Naive thymus-derived CD4-positive, alpha-beta T cell (primary cell): Measurements from ENCODE around the gene GHRHR. TPM values are rescaled to one million over a fixed set of nuclear protein-coding genes. Genes with fewer than 3 reads are reported as not detected.

Source experiments
- ATAC-seq: fragments of 150-1000 bp; cut with Tn5 transposase; 2 replicates; pipeline ENCODE4 v1.10.0; 2021; ENCODE audit warnings: mild to moderate bottlenecking, moderate library complexity
- CTCF ChIA-PET: fragments of 350-600 bp; sonication (Branson Sonifier 250); formaldehyde crosslinking; loops from one replicate; lab custom pipeline; 2021; ENCODE audit warnings: antibody characterized with exemption; lab: Charles Lee
- POLR2A ChIA-PET: fragments of 350-600 bp; sonication (Branson Sonifier 250); formaldehyde crosslinking; loops from one replicate; lab custom pipeline; 2021; ENCODE audit warnings: antibody characterized with exemption, inconsistent platforms; lab: Charles Lee
- DNase-seq, 9 donors: peaks; one replicate each; pipeline versions ENCODE4 v3.0.0 to v3.0.0-alpha.2; 2020 to 2022; ENCODE audit warnings: mixed read lengths in 1 of 9
- H3K27ac ChIP-seq: one replicate; pipeline ENCODE4 v1.7.0; 2013; ENCODE audit warnings: mild to moderate bottlenecking, low read depth, low read length, moderate library complexity
- H3K27me3 ChIP-seq, 2 donors: one replicate each; pipeline ENCODE4 v1.7.0; 2013; ENCODE audit warnings: low read length in 2 of 2, mild to moderate bottlenecking in 2 of 2, moderate library complexity in 2 of 2; ENCODE audit not compliant: control insufficient read depth in 2 of 2, insufficient read depth in 2 of 2
- H3K36me3 ChIP-seq, 3 experiments: 1 replicate in 2 of 3; 2 replicates in 1 of 3; pipeline ENCODE4 v1.7.0; 2013; ENCODE audit warnings: low read length in 3 of 3, mild to moderate bottlenecking in 3 of 3, moderate library complexity in 1 of 3; ENCODE audit not compliant: insufficient read depth in 3 of 3, control insufficient read depth in 2 of 3
- H3K4me1 ChIP-seq, 2 donors: one replicate each; pipeline ENCODE4 v1.7.0; 2013; ENCODE audit warnings: low read length in 2 of 2, mild to moderate bottlenecking in 2 of 2, moderate library complexity in 1 of 2; ENCODE audit not compliant: control insufficient read depth in 2 of 2, insufficient read depth in 2 of 2
- H3K4me3 ChIP-seq: 2 replicates; pipeline ENCODE4 v1.7.0; 2013; ENCODE audit warnings: mild to moderate bottlenecking, low read length
- H3K9me3 ChIP-seq, 3 experiments: 1 replicate in 2 of 3; 2 replicates in 1 of 3; pipeline ENCODE4 v1.7.0; 2013; ENCODE audit warnings: low read length in 3 of 3; ENCODE audit not compliant: control insufficient read depth in 2 of 3
- H3K27ac Mint-ChIP-seq, 9 donors: one replicate each; pipeline ENCODE4 v1.8.0; 2020 to 2022; ENCODE audit warnings: mixed read lengths in 9 of 9, mild to moderate bottlenecking in 8 of 9, moderate library complexity in 5 of 9, inconsistent platforms in 2 of 9
- H3K27me3 Mint-ChIP-seq, 5 donors: one replicate each; pipeline ENCODE4 v1.8.0; 2021 to 2022; ENCODE audit warnings: mixed read lengths in 5 of 5, mild to moderate bottlenecking in 1 of 5
- H3K36me3 Mint-ChIP-seq, 5 donors: one replicate each; pipeline ENCODE4 v1.8.0; 2020 to 2022; ENCODE audit warnings: mixed read lengths in 5 of 5, mild to moderate bottlenecking in 3 of 5, inconsistent platforms in 1 of 5
- H3K4me1 Mint-ChIP-seq, 7 donors: one replicate each; pipeline ENCODE4 v1.8.0; 2020 to 2022; ENCODE audit warnings: mixed read lengths in 7 of 7, mild to moderate bottlenecking in 3 of 7, inconsistent platforms in 1 of 7
- H3K4me3 Mint-ChIP-seq, 10 donors: one replicate each; pipeline ENCODE4 v1.8.0; 2020 to 2022; ENCODE audit warnings: mild to moderate bottlenecking in 10 of 10, mixed read lengths in 10 of 10, moderate library complexity in 6 of 10, inconsistent platforms in 2 of 10
- H3K9me3 Mint-ChIP-seq, 11 donors: one replicate each; pipeline ENCODE4 v1.8.0; 2020 to 2022; ENCODE audit warnings: mixed read lengths in 11 of 11, mild to moderate bottlenecking in 4 of 11, inconsistent platforms in 1 of 11, moderate library complexity in 1 of 11
- intact Hi-C, 2 donors: fragments of 100-400 bp; cut with micrococcal nuclease; formaldehyde crosslinking; loops; one replicate each; pipeline ENCODE4 v1.15.1; 2023
- polyA plus RNA-seq, 2 donors: library from polyadenylated mRNA; unstranded; fragments of 300-500 nt; fragmentation: Illumina TruSeq; gene quantifications; one replicate each; pipeline ENCODE4 v1.2.3, GENCODE V29; 2021
- total RNA-seq, 6 experiments: library from RNA in 5 of 6; stranded (reverse) in 5 of 6; gene quantifications; 1 replicate in 5 of 6; 2 replicates in 1 of 6; pipeline ENCODE4 v1.2.3 and lab custom pipeline; 2021 to 2026

Gene GHRHR
- total RNA-seq (not detected), polyA plus RNA-seq (not detected), total RNA-seq (lab: John Stamatoyannopoulos, UW) (not detected)

DNA sequence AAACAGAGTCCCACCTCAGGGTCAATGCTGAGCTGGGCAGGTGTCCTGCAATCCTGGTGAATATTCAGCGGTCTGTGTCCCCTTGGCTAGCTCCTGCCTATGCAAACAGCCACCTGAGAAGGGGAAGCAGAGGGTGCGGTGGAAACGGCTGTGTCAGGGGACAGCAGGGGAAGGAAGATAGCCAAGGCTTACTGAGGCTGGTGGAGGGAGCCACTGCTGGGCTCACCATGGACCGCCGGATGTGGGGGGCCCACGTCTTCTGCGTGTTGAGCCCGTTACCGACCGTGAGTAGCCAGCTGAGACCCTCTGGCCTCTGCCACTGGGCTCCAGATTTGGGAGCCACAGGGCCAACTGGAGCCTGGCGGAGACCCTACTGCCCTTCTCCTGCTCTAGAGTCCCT lies at the start of gene GHRHR:
GHRHR (plus strand) TSS at position 112 of the 400 bp plus-strand sequence; CDS start at position 228, 116 bp downstream.
- Histone ChIP-seq H3K36me3 (no peaks in the 10 kb centered on the region), H3K27me3 (no peaks in the 10 kb centered on the region), H3K27ac (no peak within 1 kb of the TSS), H3K4me1 (no peaks in the 10 kb centered on the region), H3K4me3 (no peak within 1 kb of the TSS), H3K9me3 (no peaks in the 10 kb centered on the region)
- Mint-ChIP-seq H3K9me3 (peaks cover 0 to 8% (median 0%) of the 10 kb centered on the region in 11 donors), H3K27me3 (peaks cover 8 to 43% (median 13%) of the 10 kb centered on the region in 5 donors), H3K4me3 (no peak within 1 kb of the TSS), H3K27ac (no peak within 1 kb of the TSS), H3K4me1 (peaks cover 0 to 2% (median 0%) of the 10 kb centered on the region in 7 donors), H3K36me3 (no peaks in the 10 kb centered on the region)
- DNase-seq = no peak
- ChIA-PET CTCF (no interaction called here), POLR2A (no interaction called here)
- intact Hi-C loops = no loop called here
- no peak for ATAC-seq

DNA sequence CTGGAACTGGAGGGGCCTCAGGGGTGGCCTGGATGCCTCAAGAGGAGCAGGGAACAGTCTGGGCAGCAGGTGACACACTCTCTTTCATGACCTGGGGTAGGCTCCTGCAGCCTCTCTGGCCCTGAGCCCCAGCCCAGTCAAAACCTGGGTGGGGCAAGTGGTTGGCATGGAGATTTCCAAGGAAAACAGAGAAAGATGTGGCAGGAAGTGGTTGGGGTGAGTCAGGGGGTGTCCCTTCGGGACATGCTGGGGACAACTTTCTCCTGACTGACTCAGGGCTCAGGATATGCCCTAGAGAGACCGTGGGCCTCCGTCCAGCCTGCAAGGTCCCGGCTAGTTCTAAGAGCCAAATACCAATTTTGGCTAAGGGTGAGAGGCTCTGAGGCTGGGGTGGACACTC lies 49.2 kb upstream of the GHRHR start:
- Mint-ChIP-seq H3K4me3 (no peak overlapping the region), H3K36me3 (no peaks in the 10 kb centered on the region), H3K27ac (no peak overlapping the region), H3K4me1 (peaks cover 0 to 6% (median 0%) of the 10 kb centered on the region in 7 donors), H3K27me3 (peaks cover 0 to 3% (median 0%) of the 10 kb centered on the region in 5 donors), H3K9me3 (peaks cover 0 to 1% (median 0%) of the 10 kb centered on the region in 11 donors)
- DNase-seq (no peak), ATAC-seq (peak; percentile 15)
- Histone ChIP-seq H3K27ac (no peak overlapping the region), H3K4me3 (no peak overlapping the region), H3K9me3 (no peaks in the 10 kb centered on the region), H3K36me3 (no peaks in the 10 kb centered on the region), H3K4me1 (no peaks in the 10 kb centered on the region), H3K27me3 (no peaks in the 10 kb centered on the region)
- intact Hi-C loops = no loop called here
- POLR2A ChIA-PET = no interaction called here
- CTCF ChIA-PET = no interaction called here

DNA sequence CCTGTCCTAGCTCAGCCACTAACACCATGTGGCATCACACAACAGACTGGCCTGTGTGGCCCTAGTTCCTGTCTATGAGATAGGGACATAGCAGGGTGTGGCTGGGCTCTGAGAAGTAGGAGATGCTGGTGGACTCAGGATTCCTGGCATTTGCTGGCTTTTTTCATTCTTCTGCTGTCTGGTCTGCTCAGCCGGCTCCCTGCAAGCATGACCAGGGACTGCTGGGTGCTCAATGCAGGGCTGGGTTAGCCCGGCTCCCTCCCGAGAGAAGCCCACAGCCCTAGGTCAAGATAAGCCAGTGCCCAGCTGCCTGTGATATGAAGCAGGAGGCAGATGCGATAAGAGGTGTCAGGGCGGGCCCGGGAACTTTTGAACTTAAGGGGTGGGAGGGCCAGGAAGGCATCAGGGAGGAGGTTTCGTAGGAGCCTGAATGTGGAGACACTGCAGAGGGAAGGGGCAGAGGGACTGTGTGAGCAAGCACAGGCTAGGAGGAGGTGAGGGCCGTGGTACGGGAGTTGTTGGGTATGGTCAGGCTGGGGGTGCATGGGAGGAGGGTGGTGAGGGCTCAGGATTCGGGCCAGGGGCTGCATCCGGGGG lies 48.6 kb upstream of the GHRHR start:
- Mint-ChIP-seq H3K4me3 (no peak overlapping the region), H3K36me3 (no peaks in the 10 kb centered on the region), H3K4me1 (peaks cover 0 to 6% (median 0%) of the 10 kb centered on the region in 7 donors), H3K27ac (no peak overlapping the region), H3K9me3 (peaks cover 0 to 1% (median 0%) of the 10 kb centered on the region in 11 donors), H3K27me3 (peaks cover 0 to 3% (median 0%) of the 10 kb centered on the region in 5 donors)
- Histone ChIP-seq H3K27me3 (no peaks in the 10 kb centered on the region), H3K27ac (no peak overlapping the region), H3K4me3 (no peak overlapping the region), H3K9me3 (no peaks in the 10 kb centered on the region), H3K4me1 (no peaks in the 10 kb centered on the region), H3K36me3 (no peaks in the 10 kb centered on the region)
- no peak for DNase-seq
- intact Hi-C loops = no loop called here
- ChIA-PET CTCF (no interaction called here), POLR2A (no interaction called here)
- no peak for ATAC-seq

DNA sequence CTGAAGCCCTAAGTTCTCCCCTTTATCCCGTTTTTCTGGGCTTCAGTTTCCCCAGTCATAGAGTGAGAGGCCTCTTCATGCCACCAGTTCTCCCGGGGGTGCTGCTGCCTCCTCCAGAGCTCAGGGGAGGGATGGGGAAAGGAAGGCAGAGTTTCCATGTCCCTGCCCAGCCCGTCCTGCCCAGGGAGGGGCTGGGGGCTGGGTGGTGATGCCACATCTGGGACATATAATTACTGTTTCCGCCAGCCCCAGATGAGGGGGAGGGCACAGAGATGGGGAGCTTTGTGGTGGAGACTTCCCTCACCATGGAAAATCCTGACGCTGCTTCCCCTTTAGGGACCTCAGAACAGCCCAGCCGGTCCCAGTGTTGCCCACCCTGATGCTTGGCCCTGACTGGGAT lies 48.0 kb upstream of the GHRHR start:
- Histone ChIP-seq H3K27me3 (no peaks in the 10 kb centered on the region), H3K9me3 (no peaks in the 10 kb centered on the region), H3K4me1 (no peaks in the 10 kb centered on the region), H3K27ac (no peak overlapping the region), H3K4me3 (no peak overlapping the region), H3K36me3 (no peaks in the 10 kb centered on the region)
- Mint-ChIP-seq H3K4me1 (peaks cover 0 to 3% (median 0%) of the 10 kb centered on the region in 7 donors), H3K27me3 (peaks cover 0 to 3% (median 0%) of the 10 kb centered on the region in 5 donors), H3K4me3 (no peak overlapping the region), H3K9me3 (peaks cover 0 to 1% (median 0%) of the 10 kb centered on the region in 11 donors), H3K36me3 (no peaks in the 10 kb centered on the region), H3K27ac (no peak overlapping the region)
- ChIA-PET POLR2A (no interaction called here), CTCF (no interaction called here)
- intact Hi-C loops = no loop called here
- no peak for ATAC-seq
- no peak for DNase-seq

DNA sequence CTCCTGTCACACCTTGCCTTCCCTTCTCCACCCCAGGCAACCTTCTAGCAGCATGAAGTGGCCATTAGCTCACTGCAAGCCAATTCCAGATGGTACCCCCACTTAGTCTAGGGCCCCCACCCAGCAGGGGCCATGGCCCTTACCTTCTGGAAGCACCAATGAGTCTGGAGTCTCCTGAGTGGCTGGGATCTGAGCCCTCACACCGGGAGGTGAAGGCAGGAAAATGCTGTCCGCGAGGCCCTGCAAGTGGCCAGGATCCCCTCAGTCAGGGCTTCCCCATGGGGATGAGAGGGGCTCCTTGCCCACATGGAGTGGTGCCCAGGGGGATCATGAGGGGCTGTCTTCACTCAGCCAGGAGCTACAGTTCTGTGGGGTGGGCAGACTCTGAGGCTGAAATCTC lies 47.5 kb upstream of the GHRHR start:
- no peak overlapping the region for H3K27ac Mint-ChIP-seq
- CTCF ChIA-PET = no interaction called here
- H3K36me3 Mint-ChIP-seq = no peaks in the 10 kb centered on the region
- H3K4me1 Mint-ChIP-seq = peaks cover 0 to 2% (median 0%) of the 10 kb centered on the region in 7 donors
- no peak overlapping the region for H3K4me3 Mint-ChIP-seq
- Histone ChIP-seq H3K27me3 (no peaks in the 10 kb centered on the region), H3K27ac (no peak overlapping the region), H3K4me3 (no peak overlapping the region), H3K4me1 (no peaks in the 10 kb centered on the region), H3K36me3 (no peaks in the 10 kb centered on the region), H3K9me3 (no peaks in the 10 kb centered on the region)
- peaks cover 0 to 3% (median 0%) of the 10 kb centered on the region in 5 donors for H3K27me3 Mint-ChIP-seq
- POLR2A ChIA-PET = no interaction called here
- intact Hi-C loops = no loop called here
- no peak for ATAC-seq
- DNase-seq = no peak
- H3K9me3 Mint-ChIP-seq = peaks cover 0 to 1% (median 0%) of the 10 kb centered on the region in 11 donors

DNA sequence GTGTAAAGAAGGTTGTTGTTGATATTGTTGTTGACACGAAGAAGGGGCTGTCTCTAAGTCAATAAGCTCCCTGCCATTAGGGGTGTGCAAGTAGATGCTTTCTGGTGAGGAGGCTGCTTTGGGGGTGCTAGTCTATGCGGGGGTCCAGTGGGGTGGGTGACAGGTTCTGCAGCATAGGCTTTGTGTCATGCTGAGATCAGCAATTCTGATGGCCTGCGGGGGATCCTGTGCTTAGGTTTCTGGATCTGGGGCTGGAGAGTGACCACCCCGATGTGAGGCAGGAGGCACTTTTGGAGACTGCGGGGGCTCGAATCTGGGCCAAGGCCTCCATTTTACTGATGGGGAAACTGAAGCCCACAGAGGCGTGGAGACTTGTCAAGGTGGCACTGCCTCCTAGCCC lies 47.0 kb upstream of the GHRHR start:
- Mint-ChIP-seq H3K4me1 (peaks cover 0 to 3% (median 0%) of the 10 kb centered on the region in 7 donors), H3K9me3 (peaks cover 0 to 1% (median 0%) of the 10 kb centered on the region in 11 donors), H3K27me3 (peaks cover 0 to 3% (median 0%) of the 10 kb centered on the region in 5 donors), H3K4me3 (no peak overlapping the region), H3K27ac (no peak overlapping the region), H3K36me3 (no peaks in the 10 kb centered on the region)
- Histone ChIP-seq H3K9me3 (no peaks in the 10 kb centered on the region), H3K4me3 (no peak overlapping the region), H3K4me1 (no peaks in the 10 kb centered on the region), H3K27me3 (no peaks in the 10 kb centered on the region), H3K27ac (no peak overlapping the region), H3K36me3 (no peaks in the 10 kb centered on the region)
- ATAC-seq (no peak), DNase-seq (no peak)
- CTCF ChIA-PET = no interaction called here
- intact Hi-C loops = no loop called here
- POLR2A ChIA-PET = no interaction called here
